Esophagus squamous epithelium (tissue), 5 donors: ENCODE results near the gene NAT8L. TPM values are rescaled to one million over a fixed set of nuclear protein-coding genes. Genes with fewer than 3 reads are reported as not detected.
A peak's percentile ranks its signal among the peaks of the same experiment; 100 is the strongest.
"Not testable (repeated sequence)": the region's sequence is repeated elsewhere in the genome, so short reads cannot be mapped to it uniquely, and the experiment has no call there.

Experiments used
- DNase-seq: peaks from one replicate; lab custom pipeline; 2025; lab: John Stamatoyannopoulos, UW
- H3K27ac ChIP-seq, 4 donors: fragments of 200-600 bp; sonication (generic); one replicate each; pipeline ENCODE4 v1.5.1; 2016 to 2019; ENCODE audit warnings: mild to moderate bottlenecking in 1 of 4
- H3K27me3 ChIP-seq, 4 donors: fragments of 200-600 bp; sonication (generic); 1 replicate in 3 of 4; 2 replicates in 1 of 4; pipeline versions ENCODE4 v1.5.1 to v1.6.0; 2017 to 2021; ENCODE audit warnings: antibody characterized with exemption in 1 of 4
- H3K36me3 ChIP-seq, 3 donors: fragments of 200-600 bp; sonication (generic); one replicate each; pipeline ENCODE4 v1.5.1; 2016 to 2019
- H3K4me1 ChIP-seq, 3 donors: fragments of 200-600 bp; sonication (generic); one replicate each; pipeline ENCODE4 v1.5.1; 2017 to 2019
- H3K4me3 ChIP-seq, 4 donors: fragments of 200-600 bp; sonication (generic); 1 replicate in 3 of 4; 2 replicates in 1 of 4; pipeline ENCODE4 v1.5.1; 2016 to 2019; ENCODE audit warnings: mild to moderate bottlenecking in 2 of 4, moderate library complexity in 1 of 4
- H3K9me3 ChIP-seq, 3 donors: fragments of 200-600 bp; sonication (generic); one replicate each; pipeline ENCODE4 v1.5.1; 2016 to 2019
- POLR2A ChIP-seq, 4 donors: fragments of 450-650 bp; IDR thresholded peaks; one replicate each; pipeline ENCODE4 v1.6.1; 2017; ENCODE audit warnings: antibody characterized with exemption in 4 of 4, mild to moderate bottlenecking in 4 of 4, moderate library complexity in 3 of 4
- WGBS, 2 donors: methylation state at CpG; one replicate each; pipeline ENCODE4 v1.1.5; 2018; 5-methylcytosine and 5-hydroxymethylcytosine counted together
- intact Hi-C: fragments of 100-400 bp; cut with DNase I; formaldehyde crosslinking; loops from one replicate; pipeline ENCODE4 v1.15.0; 2022
- total RNA-seq, 4 donors: library from RNA; depleted of rRNA; stranded (reverse); fragments of >200 nt; gene quantifications; one replicate each; pipeline ENCODE4 v1.1.0, GENCODE V29; 2016
- TF ChIP-seq, protein P1 (sequence below), 6 experiments: fragments of 450-650 bp in 4 of 6; fragments of 200-600 bp in 2 of 6; sonication (generic) in 2 of 6; IDR thresholded peaks; one replicate each; pipeline ENCODE4 v1.5.1; 2016 to 2019; ENCODE audit warnings: antibody characterized with exemption in 6 of 6, mild to moderate bottlenecking in 4 of 6, moderate library complexity in 4 of 6
- donor health status: DM: yes; HTN: yes; CAD: no.

The NAT8L gene, protein sequence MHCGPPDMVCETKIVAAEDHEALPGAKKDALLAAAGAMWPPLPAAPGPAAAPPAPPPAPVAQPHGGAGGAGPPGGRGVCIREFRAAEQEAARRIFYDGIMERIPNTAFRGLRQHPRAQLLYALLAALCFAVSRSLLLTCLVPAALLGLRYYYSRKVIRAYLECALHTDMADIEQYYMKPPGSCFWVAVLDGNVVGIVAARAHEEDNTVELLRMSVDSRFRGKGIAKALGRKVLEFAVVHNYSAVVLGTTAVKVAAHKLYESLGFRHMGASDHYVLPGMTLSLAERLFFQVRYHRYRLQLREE
- under 1 TPM in 1 of 4 donors, not detected in 3; under 0.01 TPM for total RNA-seq

- Histone ChIP-seq H3K9me3 (no peaks in the 10 kb centered on the region), H3K27me3 (peaks cover 9 to 98% (median 18%) of the 10 kb centered on the region in 4 donors), H3K36me3 (no peaks in the 10 kb centered on the region), H3K4me1 (peaks cover 0 to 29% (median 22%) of the 10 kb centered on the region in 3 donors), H3K27ac (no peak within 1 kb of the TSS), H3K4me3 (peak within 1 kb of the TSS in 3 of 4 donors; percentile 25 to 66 (median 44))
- no peak for TF ChIP-seq POLR2A (IDR thresholded peaks at IDR 0.05)
- TF ChIP-seq, protein P1, sequence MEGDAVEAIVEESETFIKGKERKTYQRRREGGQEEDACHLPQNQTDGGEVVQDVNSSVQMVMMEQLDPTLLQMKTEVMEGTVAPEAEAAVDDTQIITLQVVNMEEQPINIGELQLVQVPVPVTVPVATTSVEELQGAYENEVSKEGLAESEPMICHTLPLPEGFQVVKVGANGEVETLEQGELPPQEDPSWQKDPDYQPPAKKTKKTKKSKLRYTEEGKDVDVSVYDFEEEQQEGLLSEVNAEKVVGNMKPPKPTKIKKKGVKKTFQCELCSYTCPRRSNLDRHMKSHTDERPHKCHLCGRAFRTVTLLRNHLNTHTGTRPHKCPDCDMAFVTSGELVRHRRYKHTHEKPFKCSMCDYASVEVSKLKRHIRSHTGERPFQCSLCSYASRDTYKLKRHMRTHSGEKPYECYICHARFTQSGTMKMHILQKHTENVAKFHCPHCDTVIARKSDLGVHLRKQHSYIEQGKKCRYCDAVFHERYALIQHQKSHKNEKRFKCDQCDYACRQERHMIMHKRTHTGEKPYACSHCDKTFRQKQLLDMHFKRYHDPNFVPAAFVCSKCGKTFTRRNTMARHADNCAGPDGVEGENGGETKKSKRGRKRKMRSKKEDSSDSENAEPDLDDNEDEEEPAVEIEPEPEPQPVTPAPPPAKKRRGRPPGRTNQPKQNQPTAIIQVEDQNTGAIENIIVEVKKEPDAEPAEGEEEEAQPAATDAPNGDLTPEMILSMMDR (IDR thresholded peaks at IDR 0.05): no peak
- intact Hi-C loops: no loop called here
- DNase-seq: no peak
- WGBS, 2 donors: no CpG with 5 or more reads among the region's 119 CpGs
Observed at GRCh38 chr4:2059046-2059725, at the start of gene NAT8L. Gene NAT8L (plus strand): TSS chr4:2059327. CDS start chr4:2059512, 185 bp downstream.

DNA sequence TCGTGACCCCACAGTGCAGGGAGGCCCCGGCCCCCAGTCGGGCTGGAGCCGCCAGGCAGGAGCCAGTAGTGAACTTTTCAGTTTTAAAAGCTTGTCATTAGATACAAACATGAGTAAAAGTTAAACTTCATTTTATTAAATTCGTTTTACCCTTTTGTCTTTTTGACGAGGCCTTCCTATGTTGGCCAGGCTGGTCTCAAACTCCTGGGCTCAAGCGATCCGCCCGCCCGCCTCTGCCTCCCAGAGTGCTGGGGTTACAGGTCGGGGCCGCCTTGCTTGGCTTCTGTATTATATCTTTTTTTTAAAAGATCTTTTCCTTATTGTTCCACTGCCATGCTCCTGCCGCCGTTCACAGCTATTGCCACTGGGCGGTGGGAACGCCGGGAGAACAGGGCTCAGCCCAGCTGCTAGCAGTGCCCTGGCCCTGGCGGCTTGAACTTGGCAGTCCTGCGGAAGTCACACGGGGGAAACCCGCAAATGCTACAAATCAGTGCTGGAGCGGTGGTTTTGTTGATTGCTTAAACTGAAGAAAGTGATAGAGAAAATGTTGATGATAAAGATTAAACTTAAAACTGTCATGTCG lies 49.4 kb upstream of the NAT8L start:
- H3K9me3 ChIP-seq: no peaks in the 10 kb centered on the region
- WGBS, 2 donors: 4 to 11% methylated on average over 18 to 21 of the region's 23 CpGs
- H3K4me3 ChIP-seq: peak overlapping the region; percentile 94 to 99 (median 96)
- TF ChIP-seq POLR2A (IDR thresholded peaks at IDR 0.05): no peak
- TF ChIP-seq, protein P1 (IDR thresholded peaks at IDR 0.05): peak in 4 of 6 experiments; percentile 11 to 47 (median 36)
- intact Hi-C loops: no loop called here
- no peak for DNase-seq
- H3K4me1 ChIP-seq: peaks cover 3 to 37% (median 21%) of the 10 kb centered on the region in 3 donors
- no peaks in the 10 kb centered on the region for H3K27me3 ChIP-seq
- peaks cover 0 to 23% (median 0%) of the 10 kb centered on the region in 3 donors for H3K36me3 ChIP-seq
- peak overlapping the region; percentile 93 to 99 (median 97) for H3K27ac ChIP-seq

- intact Hi-C loops: no loop called here
- Histone ChIP-seq H3K27me3 (no peaks in the 10 kb centered on the region), H3K36me3 (peaks cover 0 to 5% (median 0%) of the 10 kb centered on the region in 3 donors), H3K9me3 (no peaks in the 10 kb centered on the region), H3K27ac (no peak overlapping the region), H3K4me1 (peaks cover 3 to 26% (median 19%) of the 10 kb centered on the region in 3 donors), H3K4me3 (no peak overlapping the region)
- no peak for DNase-seq
- WGBS, 2 donors: 79 to 81% methylated on average over 2 of the region's 3 CpGs
- TF ChIP-seq POLR2A (IDR thresholded peaks at IDR 0.05): no peak
- TF ChIP-seq, protein P1 (IDR thresholded peaks at IDR 0.05): no peak
Observed at GRCh38 chr4:2011583-2011982, 47.5 kb upstream of the NAT8L start.

GRCh38 chr4:2015008-2015407 lies 44.1 kb upstream of the NAT8L start:
- Histone ChIP-seq H3K27ac (no peak overlapping the region), H3K27me3 (peaks cover 0 to 19% (median 0%) of the 10 kb centered on the region in 4 donors), H3K4me1 (peaks cover 0 to 5% (median 3%) of the 10 kb centered on the region in 3 donors), H3K4me3 (no peak overlapping the region), H3K9me3 (no peaks in the 10 kb centered on the region), H3K36me3 (no peaks in the 10 kb centered on the region)
- no peak for TF ChIP-seq POLR2A (IDR thresholded peaks at IDR 0.05)
- TF ChIP-seq, protein P1 (IDR thresholded peaks at IDR 0.05): no peak
- 69 to 78% methylated on average over 4 of the region's 4 CpGs for WGBS, 2 donors
- no peak for DNase-seq
- intact Hi-C loops: no loop called here

- intact Hi-C loops, DNase-seq, H3K4me3 ChIP-seq, H3K4me1 ChIP-seq, H3K9me3 ChIP-seq, H3K27ac ChIP-seq, H3K36me3 ChIP-seq: not testable (repeated sequence)
- peaks cover 0 to 58% (median 0%) of the 10 kb centered on the region in 4 donors for H3K27me3 ChIP-seq
- WGBS, 2 donors: 28 to 38% methylated on average over 13 to 14 of the region's 15 CpGs
Observed at GRCh38 chr4:2021358-2022018, 37.6 kb upstream of the NAT8L start.
